Right lobe of liver (tissue), 4 donors: ENCODE results near the gene MB21D2.

ENCODE experiments used
- POLR2A ChIP-seq: fragments of 450-650 bp; IDR thresholded peaks from one replicate; pipeline ENCODE4 v1.6.1; 2017; ENCODE audit warnings: antibody characterized with exemption, mild to moderate bottlenecking
- TF ChIP-seq, protein P1 (sequence below), 4 donors: fragments of 200-600 bp in 3 of 4; fragments of 450-650 bp in 1 of 4; IDR thresholded peaks; one replicate each; pipeline versions ENCODE4 v1.5.1 to v1.8.0; 2016 to 2022; ENCODE audit warnings: antibody characterized with exemption in 4 of 4, mild to moderate bottlenecking in 2 of 4
- donor health status: DM: no; HTN: no; CAD: no.
- donor health status: DM: no; HTN: no; CAD: no.
- donor health status: DM: no; HTN: yes; CAD: no.

DNA sequence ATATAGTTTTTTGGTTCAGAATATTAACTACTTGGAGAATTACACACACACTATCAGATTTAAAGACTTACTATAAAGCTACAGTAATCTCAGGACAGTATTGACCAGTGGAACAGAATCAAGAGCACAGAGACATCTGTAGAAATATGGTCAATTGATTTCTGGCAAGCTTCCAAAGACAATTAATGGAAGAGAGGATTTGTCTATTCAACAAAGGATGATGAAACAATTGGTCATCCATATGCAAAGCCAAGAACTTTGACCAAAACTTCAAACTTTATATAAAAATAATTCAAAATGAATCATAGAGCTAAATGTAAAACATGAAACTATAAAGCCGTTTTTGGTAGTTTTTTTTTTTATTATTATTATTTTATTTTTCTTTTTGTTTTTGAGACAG, 29.8 kb upstream of the MB21D2 start:
- TF ChIP-seq, protein P1, sequence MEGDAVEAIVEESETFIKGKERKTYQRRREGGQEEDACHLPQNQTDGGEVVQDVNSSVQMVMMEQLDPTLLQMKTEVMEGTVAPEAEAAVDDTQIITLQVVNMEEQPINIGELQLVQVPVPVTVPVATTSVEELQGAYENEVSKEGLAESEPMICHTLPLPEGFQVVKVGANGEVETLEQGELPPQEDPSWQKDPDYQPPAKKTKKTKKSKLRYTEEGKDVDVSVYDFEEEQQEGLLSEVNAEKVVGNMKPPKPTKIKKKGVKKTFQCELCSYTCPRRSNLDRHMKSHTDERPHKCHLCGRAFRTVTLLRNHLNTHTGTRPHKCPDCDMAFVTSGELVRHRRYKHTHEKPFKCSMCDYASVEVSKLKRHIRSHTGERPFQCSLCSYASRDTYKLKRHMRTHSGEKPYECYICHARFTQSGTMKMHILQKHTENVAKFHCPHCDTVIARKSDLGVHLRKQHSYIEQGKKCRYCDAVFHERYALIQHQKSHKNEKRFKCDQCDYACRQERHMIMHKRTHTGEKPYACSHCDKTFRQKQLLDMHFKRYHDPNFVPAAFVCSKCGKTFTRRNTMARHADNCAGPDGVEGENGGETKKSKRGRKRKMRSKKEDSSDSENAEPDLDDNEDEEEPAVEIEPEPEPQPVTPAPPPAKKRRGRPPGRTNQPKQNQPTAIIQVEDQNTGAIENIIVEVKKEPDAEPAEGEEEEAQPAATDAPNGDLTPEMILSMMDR (IDR thresholded peaks at IDR 0.05) = no peak
- TF ChIP-seq POLR2A = no peak
